ENCODE data around the gene MYO9A. TPM values are rescaled to one million over a fixed set of nuclear protein-coding genes. Genes with fewer than 3 reads are reported as not detected.

The MYO9A gene
- polyA plus RNA-seq, 1 experiment: 13.1 TPM

- CTCF ChIA-PET: interaction anchor here (0.7 kb wide), 1 partner anchor 8 kb away, joined by 6 read pairs; no protein-coding TSS in a partner anchor
- TF ChIP-seq CTCF (IDR thresholded peaks at IDR 0.05; ENCODE audit: insufficient read depth, low read depth, low read length): no peak
These were observed 29.5 kb upstream of the MYO9A start for GRCh38 chr15:72147418-72147817.

GRCh38 chr15:72146934-72147333, 29.0 kb upstream of the MYO9A start:
- Histone ChIP-seq H3K4me3 (ENCODE audit: low read depth, low read length) (no peak overlapping the region), H3K27me3 (ENCODE audit: control insufficient read depth, insufficient read depth, low read length) (no peaks in the 10 kb centered on the region), H3K36me3 (ENCODE audit: control insufficient read depth, insufficient read depth, low read length) (no peaks in the 10 kb centered on the region)
- DNase-seq (ENCODE audit: low read depth): no peak
- CTCF ChIA-PET: interaction anchor here (0.7 kb wide), 1 partner anchor 9 kb away, joined by 6 read pairs; no protein-coding TSS in a partner anchor
- POLR2A ChIA-PET: no interaction called here
- TF ChIP-seq CTCF (IDR thresholded peaks at IDR 0.05; ENCODE audit: insufficient read depth, low read depth, low read length): no peak

More at GRCh38 chr15:72147418-72147817, 29.5 kb upstream of the MYO9A start:
- Histone ChIP-seq H3K4me3 (ENCODE audit: low read depth, low read length) (no peak overlapping the region), H3K27me3 (ENCODE audit: control insufficient read depth, insufficient read depth, low read length) (no peaks in the 10 kb centered on the region), H3K36me3 (ENCODE audit: control insufficient read depth, insufficient read depth, low read length) (no peaks in the 10 kb centered on the region)
- POLR2A ChIA-PET: no interaction called here
- no peak for DNase-seq (ENCODE audit: low read depth)

DNA sequence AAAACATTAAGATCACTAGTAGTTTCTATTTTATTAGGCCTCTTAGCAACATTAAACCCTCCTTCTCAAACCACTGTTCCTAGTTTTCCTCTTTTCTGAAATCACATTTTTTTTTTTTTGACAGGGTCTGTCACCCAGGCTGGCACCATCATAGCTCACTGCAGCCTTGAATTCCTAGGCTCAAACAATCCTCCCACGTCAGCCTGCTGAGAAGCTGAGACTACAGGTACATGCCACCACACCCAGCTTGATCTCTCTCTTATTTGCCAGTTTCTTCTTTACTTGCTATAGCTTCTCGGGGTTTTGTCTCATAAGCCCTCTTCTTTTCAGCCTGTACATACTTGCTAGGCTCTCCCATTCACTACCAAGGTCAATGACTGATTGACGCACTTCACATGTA, 28.3 kb upstream of the MYO9A start:
- no peaks in the 10 kb centered on the region for H3K36me3 ChIP-seq (ENCODE audit: control insufficient read depth, insufficient read depth, low read length)
- POLR2A ChIA-PET: no interaction called here
- no peak for DNase-seq (ENCODE audit: low read depth)
- CTCF ChIA-PET: interaction anchor here (0.6 to 1.9 kb wide), 4 partner anchors 10 to 139 kb away, joined by 3 to 6 read pairs (median 4); no protein-coding TSS in a partner anchor
- no peak for TF ChIP-seq CTCF (IDR thresholded peaks at IDR 0.05; ENCODE audit: insufficient read depth, low read depth, low read length)
- no peaks in the 10 kb centered on the region for H3K27me3 ChIP-seq (ENCODE audit: control insufficient read depth, insufficient read depth, low read length)
- H3K4me3 ChIP-seq (ENCODE audit: low read depth, low read length): no peak overlapping the region

- TF ChIP-seq CTCF (IDR thresholded peaks at IDR 0.05; ENCODE audit: insufficient read depth, low read depth, low read length): no peak
- Histone ChIP-seq H3K4me3 (ENCODE audit: low read depth, low read length) (no peak overlapping the region), H3K36me3 (ENCODE audit: control insufficient read depth, insufficient read depth, low read length) (no peaks in the 10 kb centered on the region), H3K27me3 (ENCODE audit: control insufficient read depth, insufficient read depth, low read length) (no peaks in the 10 kb centered on the region)
- POLR2A ChIA-PET: no interaction called here
- DNase-seq (ENCODE audit: low read depth): no peak
- CTCF ChIA-PET: no interaction called here
These were observed 23.5 kb upstream of the MYO9A start for GRCh38 chr15:72141171-72142084.

GRCh38 chr15:72140088-72140487, 22.1 kb upstream of the MYO9A start:
- CTCF ChIA-PET: interaction anchor here (2.4 kb wide), 1 partner anchor 16 kb away, joined by 11 read pairs; no protein-coding TSS in a partner anchor
- H3K4me3 ChIP-seq (ENCODE audit: low read depth, low read length): no peak overlapping the region
- POLR2A ChIA-PET: no interaction called here
- no peaks in the 10 kb centered on the region for H3K36me3 ChIP-seq (ENCODE audit: control insufficient read depth, insufficient read depth, low read length)
- no peaks in the 10 kb centered on the region for H3K27me3 ChIP-seq (ENCODE audit: control insufficient read depth, insufficient read depth, low read length)
- DNase-seq (ENCODE audit: low read depth): no peak
- no peak for TF ChIP-seq CTCF (IDR thresholded peaks at IDR 0.05; ENCODE audit: insufficient read depth, low read depth, low read length)

All from BJ (cell line).